A549 (cell line): ENCODE measurements around the gene SERPINF2. TPM values are rescaled to one million over a fixed set of nuclear protein-coding genes. Genes with fewer than 3 reads are reported as not detected.
"Not testable (repeated sequence)": the region's sequence is repeated elsewhere in the genome, so short reads cannot be mapped to it uniquely, and the experiment has no call there.

Source experiments
- ATAC-seq, 2 experiments: fragments of 200-7000 bp in 1 of 2; fragments of >200 bp in 1 of 2; cut with Nextera tagmentation in 1 of 2; cut with Tn5 transposase in 1 of 2; 3 replicates each; pipeline versions ENCODE4 v1.8.0 to v1.9.1; 2018 to 2020; ENCODE audit warnings: mild to moderate bottlenecking in 1 of 2, moderate library complexity in 1 of 2
- CTCF ChIA-PET: fragments of 300-600 bp; sonication (Branson Sonifier 250); formaldehyde crosslinking; extraction: SDS; loops from one replicate; lab custom pipeline; 2021; ENCODE audit warnings: antibody characterized with exemption, inconsistent platforms; lab: Yijun Ruan, JAX
- POLR2A ChIA-PET: fragments of 350-600 bp; formaldehyde crosslinking; extraction: SDS; loops from one replicate; lab custom pipeline; 2021; ENCODE audit warnings: antibody characterized with exemption, inconsistent platforms; lab: Yijun Ruan, JAX
- DNase-seq, 2 experiments: peaks; one replicate each; pipeline versions ENCODE4 v3.0.0 to v3.0.0-alpha.2; 2011 to 2016; ENCODE audit warnings: low read depth in 1 of 2, low spot score in 1 of 2
- FAIRE-seq: peaks from 2 replicates; lab custom pipeline; 2011; peaks lifted over from hg19 to GRCh38; lab: Jason Lieb, UNC
- H3K27ac ChIP-seq, 2 experiments: fragments of >200 bp; sonication (Bioruptor Twin); formaldehyde crosslinking; 3 replicates each; pipeline ENCODE4 v1.5.1; 2016 to 2017
- H3K4me1 ChIP-seq: fragments of >200 bp; sonication (Bioruptor Twin); formaldehyde crosslinking; 3 replicates; pipeline ENCODE4 v1.6.1; 2016
- H3K4me2 ChIP-seq: fragments of >200 bp; sonication (Bioruptor Twin); formaldehyde crosslinking; 3 replicates; pipeline ENCODE4 v1.6.1; 2016
- H3K4me3 ChIP-seq: fragments of >200 bp; sonication (Bioruptor Twin); formaldehyde crosslinking; 3 replicates; pipeline ENCODE4 v1.5.1; 2016
- H3K9me3 ChIP-seq: fragments of >200 bp; sonication (Bioruptor Twin); formaldehyde crosslinking; 3 replicates; pipeline ENCODE4 v1.6.1; 2016
- FOSL2 ChIP-seq, 2 experiments: fragments of 450-650 bp in 1 of 2; fragments of >200 bp in 1 of 2; sonication (Bioruptor Twin) in 1 of 2; formaldehyde crosslinking; IDR thresholded peaks; 2 replicates each; pipeline versions ENCODE4 v1.5.0 to v1.6.1; 2016 to 2020; ENCODE audit warnings: mild to moderate bottlenecking in 1 of 2, moderate library complexity in 1 of 2
- FOXS1 ChIP-seq: fragments of 250-450 bp; sonication (Bioruptor Pico); IDR thresholded peaks from 2 replicates; pipeline ENCODE4 v1.5.0; 2020; ENCODE audit warnings: mild to moderate bottlenecking, moderate library complexity
- HDAC2 ChIP-seq: fragments of 200-600 bp; sonication (generic); IDR thresholded peaks from 2 replicates; pipeline ENCODE4 v1.6.1; 2016
- HEYL ChIP-seq: fragments of 250-450 bp; sonication (Bioruptor Pico); IDR thresholded peaks from 2 replicates; pipeline ENCODE4 v1.8.0; 2021; ENCODE audit warnings: mild to moderate bottlenecking, moderate library complexity
- JUN ChIP-seq, 2 experiments: fragments of >200 bp; sonication (Bioruptor Twin); formaldehyde crosslinking; IDR thresholded peaks; 2 replicates in 1 of 2; 3 replicates in 1 of 2; pipeline ENCODE4 v1.6.1; 2016 to 2017
- JUNB ChIP-seq: fragments of >200 bp; sonication (Bioruptor Twin); formaldehyde crosslinking; IDR thresholded peaks from 2 replicates; pipeline ENCODE4 v1.6.1; 2016
- KDM5A ChIP-seq: fragments of 200-600 bp; sonication (generic); IDR thresholded peaks from 2 replicates; pipeline ENCODE4 v1.6.1; 2016; ENCODE audit warnings: antibody characterized with exemption, mild to moderate bottlenecking
- MYC ChIP-seq: IDR thresholded peaks from 2 replicates; pipeline ENCODE4 v1.6.1; 2012; ENCODE audit warnings: mild to moderate bottlenecking, inconsistent platforms, low read length, improper control_type of control experiment, borderline replicate concordance
- PHF8 ChIP-seq: fragments of 200-600 bp; sonication (generic); IDR thresholded peaks from 2 replicates; pipeline ENCODE4 v1.6.1; 2016; ENCODE audit warnings: low read depth, mild to moderate bottlenecking, antibody characterized with exemption, moderate library complexity, borderline replicate concordance
- RNF2 ChIP-seq: fragments of 200-600 bp; sonication (generic); IDR thresholded peaks from 2 replicates; pipeline ENCODE4 v1.6.1; 2016; ENCODE audit warnings: low read depth, mild to moderate bottlenecking, antibody characterized with exemption, moderate library complexity, borderline replicate concordance
- SREBF2 ChIP-seq: fragments of 450-650 bp; IDR thresholded peaks from 2 replicates; pipeline ENCODE4 v1.6.1; 2014; ENCODE audit warnings: mild to moderate bottlenecking, moderate library complexity
- TP53 ChIP-seq: fragments of 250-450 bp; sonication (Bioruptor Pico); IDR thresholded peaks from 2 replicates; pipeline ENCODE4 v1.5.0; 2021; ENCODE audit warnings: mild to moderate bottlenecking, moderate library complexity
- WGBS: methylation state at CpG from one replicate; pipeline ENCODE4 v1.1.6; 2017; ENCODE audit errors: missing lambda C conversion rate; 5-methylcytosine and 5-hydroxymethylcytosine counted together
- polyA plus RNA-seq, 4 experiments: library from polyadenylated mRNA; depleted of rRNA in 3 of 4; stranded (reverse); fragments of >200 nt; fragmentation: RNase III in 1 of 4; extraction: RNeasy Plus Mini Kit Qiagen cat#74134 plus additional on column Dnase treatment in 1 of 4; gene quantifications; 2 replicates in 3 of 4; 3 replicates in 1 of 4; pipeline ENCODE4 v1.2.3, GENCODE V29; 2011 to 2017
- TF ChIP-seq, protein P1 (sequence below): fragments of 450-650 bp; IDR thresholded peaks from 2 replicates; pipeline ENCODE4 v1.6.1; 2014; ENCODE audit warnings: antibody characterized with exemption
- TF ChIP-seq, protein P2 (sequence below): fragments of 200-600 bp; sonication (generic); IDR thresholded peaks from 2 replicates; pipeline ENCODE4 v1.6.1; 2016; ENCODE audit warnings: antibody characterized with exemption, mild to moderate bottlenecking, moderate library complexity
- TF ChIP-seq, protein P3 (sequence below): fragments of >200 bp; sonication (Bioruptor Twin); formaldehyde crosslinking; IDR thresholded peaks from 3 replicates; pipeline ENCODE4 v1.5.1; 2016
- TF ChIP-seq, protein P4 (sequence below): fragments of 150-350 bp; IDR thresholded peaks from 2 replicates; pipeline ENCODE4 v1.6.1; 2014; ENCODE audit warnings: low read depth, mild to moderate bottlenecking, low read length

Gene SERPINF2
- polyA plus RNA-seq, 2 of the 4 experiments (the other 2 are of a cell fraction) = 2.1 to 2.9 TPM

DNA sequence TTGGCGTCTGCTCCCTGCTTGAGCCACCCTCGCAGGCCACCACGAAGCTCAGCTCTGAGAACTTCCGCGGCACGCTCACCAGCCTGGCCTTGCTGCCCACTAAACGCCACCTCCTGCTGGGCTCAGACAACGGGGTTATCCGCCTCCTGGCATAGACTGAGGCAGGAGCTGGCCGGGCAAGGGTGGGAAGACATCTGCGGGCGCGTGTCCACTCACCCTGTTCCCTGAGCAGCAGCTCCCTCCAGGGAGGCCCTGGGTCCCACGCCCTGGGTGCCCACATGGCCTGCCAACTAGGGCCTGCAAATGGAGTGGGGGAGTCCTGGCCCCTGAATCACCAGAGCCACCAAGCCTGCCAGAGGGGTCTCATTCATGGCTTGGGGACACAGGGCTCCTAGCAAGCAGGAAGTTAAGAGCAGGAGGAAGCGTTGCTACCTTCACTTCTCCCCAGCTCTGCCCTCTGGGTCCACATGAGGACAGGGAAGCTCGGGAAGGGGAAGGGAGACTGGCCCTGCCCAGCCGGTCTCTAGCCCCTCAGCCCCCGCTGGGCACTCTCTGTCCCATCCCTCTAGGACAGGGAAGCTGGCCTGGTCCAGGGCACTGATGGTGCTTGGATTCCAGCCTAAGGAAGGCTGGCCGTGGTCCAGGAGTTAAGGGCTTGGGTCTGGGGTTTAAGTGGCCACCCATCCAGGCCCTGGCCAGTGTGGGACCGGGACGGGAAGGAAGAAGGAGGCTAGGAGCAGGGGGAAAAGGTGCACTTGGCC is 5.0 kb upstream of the SERPINF2 start:
- peak overlapping the region in 1 of 2 experiments; percentile 84; a peak in 2 of 6 replicates for H3K27ac ChIP-seq
- TF ChIP-seq, protein P1, sequence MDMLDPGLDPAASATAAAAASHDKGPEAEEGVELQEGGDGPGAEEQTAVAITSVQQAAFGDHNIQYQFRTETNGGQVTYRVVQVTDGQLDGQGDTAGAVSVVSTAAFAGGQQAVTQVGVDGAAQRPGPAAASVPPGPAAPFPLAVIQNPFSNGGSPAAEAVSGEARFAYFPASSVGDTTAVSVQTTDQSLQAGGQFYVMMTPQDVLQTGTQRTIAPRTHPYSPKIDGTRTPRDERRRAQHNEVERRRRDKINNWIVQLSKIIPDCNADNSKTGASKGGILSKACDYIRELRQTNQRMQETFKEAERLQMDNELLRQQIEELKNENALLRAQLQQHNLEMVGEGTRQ = no peak
- TF ChIP-seq, protein P2, sequence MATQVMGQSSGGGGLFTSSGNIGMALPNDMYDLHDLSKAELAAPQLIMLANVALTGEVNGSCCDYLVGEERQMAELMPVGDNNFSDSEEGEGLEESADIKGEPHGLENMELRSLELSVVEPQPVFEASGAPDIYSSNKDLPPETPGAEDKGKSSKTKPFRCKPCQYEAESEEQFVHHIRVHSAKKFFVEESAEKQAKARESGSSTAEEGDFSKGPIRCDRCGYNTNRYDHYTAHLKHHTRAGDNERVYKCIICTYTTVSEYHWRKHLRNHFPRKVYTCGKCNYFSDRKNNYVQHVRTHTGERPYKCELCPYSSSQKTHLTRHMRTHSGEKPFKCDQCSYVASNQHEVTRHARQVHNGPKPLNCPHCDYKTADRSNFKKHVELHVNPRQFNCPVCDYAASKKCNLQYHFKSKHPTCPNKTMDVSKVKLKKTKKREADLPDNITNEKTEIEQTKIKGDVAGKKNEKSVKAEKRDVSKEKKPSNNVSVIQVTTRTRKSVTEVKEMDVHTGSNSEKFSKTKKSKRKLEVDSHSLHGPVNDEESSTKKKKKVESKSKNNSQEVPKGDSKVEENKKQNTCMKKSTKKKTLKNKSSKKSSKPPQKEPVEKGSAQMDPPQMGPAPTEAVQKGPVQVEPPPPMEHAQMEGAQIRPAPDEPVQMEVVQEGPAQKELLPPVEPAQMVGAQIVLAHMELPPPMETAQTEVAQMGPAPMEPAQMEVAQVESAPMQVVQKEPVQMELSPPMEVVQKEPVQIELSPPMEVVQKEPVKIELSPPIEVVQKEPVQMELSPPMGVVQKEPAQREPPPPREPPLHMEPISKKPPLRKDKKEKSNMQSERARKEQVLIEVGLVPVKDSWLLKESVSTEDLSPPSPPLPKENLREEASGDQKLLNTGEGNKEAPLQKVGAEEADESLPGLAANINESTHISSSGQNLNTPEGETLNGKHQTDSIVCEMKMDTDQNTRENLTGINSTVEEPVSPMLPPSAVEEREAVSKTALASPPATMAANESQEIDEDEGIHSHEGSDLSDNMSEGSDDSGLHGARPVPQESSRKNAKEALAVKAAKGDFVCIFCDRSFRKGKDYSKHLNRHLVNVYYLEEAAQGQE = no peak
- no peak for TF ChIP-seq MYC
- TF ChIP-seq HDAC2 = no peak
- TF ChIP-seq TP53 (CRISPR knock-in tag) = no peak
- TF ChIP-seq HEYL = no peak
- no peak for TF ChIP-seq PHF8
- TF ChIP-seq JUNB = no peak
- TF ChIP-seq JUN (IDR thresholded peaks at IDR 0.05) = no peak
- no peak for TF ChIP-seq FOSL2 (IDR thresholded peaks at IDR 0.05)
- TF ChIP-seq FOSL2 (CRISPR knock-in tag; IDR thresholded peaks at IDR 0.05) = no peak
- TF ChIP-seq FOXS1 (CRISPR knock-in tag) = no peak
- TF ChIP-seq, protein P3, sequence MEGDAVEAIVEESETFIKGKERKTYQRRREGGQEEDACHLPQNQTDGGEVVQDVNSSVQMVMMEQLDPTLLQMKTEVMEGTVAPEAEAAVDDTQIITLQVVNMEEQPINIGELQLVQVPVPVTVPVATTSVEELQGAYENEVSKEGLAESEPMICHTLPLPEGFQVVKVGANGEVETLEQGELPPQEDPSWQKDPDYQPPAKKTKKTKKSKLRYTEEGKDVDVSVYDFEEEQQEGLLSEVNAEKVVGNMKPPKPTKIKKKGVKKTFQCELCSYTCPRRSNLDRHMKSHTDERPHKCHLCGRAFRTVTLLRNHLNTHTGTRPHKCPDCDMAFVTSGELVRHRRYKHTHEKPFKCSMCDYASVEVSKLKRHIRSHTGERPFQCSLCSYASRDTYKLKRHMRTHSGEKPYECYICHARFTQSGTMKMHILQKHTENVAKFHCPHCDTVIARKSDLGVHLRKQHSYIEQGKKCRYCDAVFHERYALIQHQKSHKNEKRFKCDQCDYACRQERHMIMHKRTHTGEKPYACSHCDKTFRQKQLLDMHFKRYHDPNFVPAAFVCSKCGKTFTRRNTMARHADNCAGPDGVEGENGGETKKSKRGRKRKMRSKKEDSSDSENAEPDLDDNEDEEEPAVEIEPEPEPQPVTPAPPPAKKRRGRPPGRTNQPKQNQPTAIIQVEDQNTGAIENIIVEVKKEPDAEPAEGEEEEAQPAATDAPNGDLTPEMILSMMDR = no peak
- no peak for TF ChIP-seq SREBF2
- no peak for TF ChIP-seq KDM5A
- TF ChIP-seq, protein P4, sequence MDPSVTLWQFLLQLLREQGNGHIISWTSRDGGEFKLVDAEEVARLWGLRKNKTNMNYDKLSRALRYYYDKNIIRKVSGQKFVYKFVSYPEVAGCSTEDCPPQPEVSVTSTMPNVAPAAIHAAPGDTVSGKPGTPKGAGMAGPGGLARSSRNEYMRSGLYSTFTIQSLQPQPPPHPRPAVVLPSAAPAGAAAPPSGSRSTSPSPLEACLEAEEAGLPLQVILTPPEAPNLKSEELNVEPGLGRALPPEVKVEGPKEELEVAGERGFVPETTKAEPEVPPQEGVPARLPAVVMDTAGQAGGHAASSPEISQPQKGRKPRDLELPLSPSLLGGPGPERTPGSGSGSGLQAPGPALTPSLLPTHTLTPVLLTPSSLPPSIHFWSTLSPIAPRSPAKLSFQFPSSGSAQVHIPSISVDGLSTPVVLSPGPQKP = no peak
- no peak for TF ChIP-seq RNF2
- no peak for DNase-seq
- no peak overlapping the region for H3K4me2 ChIP-seq
- no peaks in the 10 kb centered on the region for H3K9me3 ChIP-seq
- CTCF ChIA-PET = interaction anchor here (0.6 to 1.9 kb wide), 5 partner anchors 8 to 436 kb away, joined by 3 to 12 read pairs (median 4); no protein-coding TSS in a partner anchor
- no peak for ATAC-seq
- WGBS = 93% methylated on average over 21 of the region's 21 CpGs
- FAIRE-seq = no peak
- POLR2A ChIA-PET = interaction anchor here (1.9 kb wide), 1 partner anchor 21 kb away, joined by 8 read pairs; no protein-coding TSS in a partner anchor
- H3K4me3 ChIP-seq = no peak overlapping the region
- H3K4me1 ChIP-seq = peaks cover 25% of the 10 kb centered on the region

DNA sequence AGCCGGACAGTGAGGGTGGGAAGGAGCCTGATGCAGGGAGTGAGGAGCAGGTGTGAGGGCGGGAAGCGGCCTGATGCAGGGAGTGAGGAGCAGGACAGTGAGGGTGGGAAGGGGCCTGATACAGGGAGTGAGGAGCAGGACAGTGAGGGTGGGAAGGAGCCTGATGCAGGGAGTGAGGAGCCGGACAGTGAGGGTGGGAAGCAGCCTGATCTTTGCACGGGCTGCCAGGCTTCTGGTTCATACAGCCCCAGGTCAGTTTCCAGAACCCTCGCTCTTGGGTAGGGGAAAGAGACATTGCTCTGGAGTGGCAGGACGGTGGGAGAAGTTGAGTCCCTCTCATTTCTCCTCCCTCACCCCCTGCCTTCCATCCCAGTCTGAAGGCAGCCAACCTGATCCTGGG is 772 bp upstream of the SERPINF2 start:
- H3K4me1 ChIP-seq = peaks cover 11% of the 10 kb centered on the region
- POLR2A ChIA-PET, H3K4me3 ChIP-seq, H3K27ac ChIP-seq, DNase-seq, FAIRE-seq, H3K4me2 ChIP-seq, H3K9me3 ChIP-seq: not testable (repeated sequence)
- WGBS = 82% methylated on average over 7 of the region's 7 CpGs
- ATAC-seq = peak in 1 of 2 experiments; percentile 41; a peak in 2 of 6 replicates
- CTCF ChIA-PET = interaction anchor here (0.6 to 2.1 kb wide), 3 partner anchors 10 to 42 kb away, joined by 3 to 5 read pairs (median 4); no protein-coding TSS in a partner anchor
